ENCODE data around the gene PPP2R2B.

- no peak for TF ChIP-seq POLR2A (IDR thresholded peaks at IDR 0.05)
- TF ChIP-seq, protein P1, sequence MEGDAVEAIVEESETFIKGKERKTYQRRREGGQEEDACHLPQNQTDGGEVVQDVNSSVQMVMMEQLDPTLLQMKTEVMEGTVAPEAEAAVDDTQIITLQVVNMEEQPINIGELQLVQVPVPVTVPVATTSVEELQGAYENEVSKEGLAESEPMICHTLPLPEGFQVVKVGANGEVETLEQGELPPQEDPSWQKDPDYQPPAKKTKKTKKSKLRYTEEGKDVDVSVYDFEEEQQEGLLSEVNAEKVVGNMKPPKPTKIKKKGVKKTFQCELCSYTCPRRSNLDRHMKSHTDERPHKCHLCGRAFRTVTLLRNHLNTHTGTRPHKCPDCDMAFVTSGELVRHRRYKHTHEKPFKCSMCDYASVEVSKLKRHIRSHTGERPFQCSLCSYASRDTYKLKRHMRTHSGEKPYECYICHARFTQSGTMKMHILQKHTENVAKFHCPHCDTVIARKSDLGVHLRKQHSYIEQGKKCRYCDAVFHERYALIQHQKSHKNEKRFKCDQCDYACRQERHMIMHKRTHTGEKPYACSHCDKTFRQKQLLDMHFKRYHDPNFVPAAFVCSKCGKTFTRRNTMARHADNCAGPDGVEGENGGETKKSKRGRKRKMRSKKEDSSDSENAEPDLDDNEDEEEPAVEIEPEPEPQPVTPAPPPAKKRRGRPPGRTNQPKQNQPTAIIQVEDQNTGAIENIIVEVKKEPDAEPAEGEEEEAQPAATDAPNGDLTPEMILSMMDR (IDR thresholded peaks at IDR 0.05) = no peak
Measured at GRCh38 chr5:146680846-146681584, 197.5 kb downstream of the PPP2R2B start.

Measured in testis (tissue), 2 donors.